ENCODE results near the gene ITGB7. TPM values are rescaled to one million over a fixed set of nuclear protein-coding genes. Genes with fewer than 3 reads are reported as not detected.
"Not testable (repeated sequence)": the region's sequence is repeated elsewhere in the genome, so short reads cannot be mapped to it uniquely, and the experiment has no call there.

The ITGB7 gene
- total and polyA plus RNA-seq, 2 donors = 1.6 to 1.7 TPM

DNA sequence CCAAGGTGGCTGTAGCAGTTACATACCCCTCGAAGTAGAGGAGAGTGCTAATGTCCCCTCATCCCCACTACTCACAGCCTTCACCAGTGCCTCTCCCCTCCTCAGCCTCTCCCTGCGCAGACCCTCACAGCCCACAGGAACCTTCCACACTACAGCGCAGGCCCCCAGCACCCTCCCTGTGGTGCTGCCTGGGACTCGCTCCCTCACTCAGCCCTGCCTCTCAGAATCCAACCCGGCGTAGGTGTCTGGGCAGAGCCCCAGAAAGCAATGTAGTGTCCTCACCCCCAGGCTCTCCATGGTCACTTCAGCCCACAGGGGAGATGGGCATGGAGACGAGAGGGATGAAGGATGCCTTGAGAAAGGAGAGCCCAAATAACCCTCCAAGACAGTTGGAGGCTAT is 37.4 kb downstream of the ITGB7 start:
- Histone ChIP-seq H3K4me1 (ENCODE audit: insufficient read depth) (no peaks in the 10 kb centered on the region), H3K36me3 (ENCODE audit: insufficient read depth) (peaks cover 2% of the 10 kb centered on the region), H3K27ac (ENCODE audit: low read depth) (no peak overlapping the region), H3K4me3 (ENCODE audit: low read depth, low read length) (no peak overlapping the region)
- 95% methylated on average over 7 of the region's 7 CpGs for WGBS
- no peak for DNase-seq (ENCODE audit: extremely low spot score)

DNA sequence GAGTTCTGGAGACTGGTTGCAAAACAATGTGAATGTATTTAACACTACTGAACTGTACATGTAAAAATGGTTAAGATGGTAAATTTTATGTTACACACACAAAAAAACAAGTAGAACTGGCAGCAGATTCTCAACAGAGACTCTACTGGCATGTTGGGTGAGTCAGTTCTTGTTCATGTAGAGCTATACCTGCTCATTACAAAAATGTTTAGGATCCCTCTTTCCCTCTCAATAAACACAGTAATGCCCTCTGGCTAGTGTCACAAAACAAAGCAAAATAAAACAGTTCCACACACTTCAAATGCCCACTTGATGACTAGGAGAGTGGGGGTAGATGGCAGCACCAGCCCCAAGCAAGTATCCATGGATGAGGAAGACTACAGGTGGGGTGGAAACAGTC is 40.2 kb downstream of the ITGB7 start:
- Histone ChIP-seq H3K36me3 (ENCODE audit: insufficient read depth) (peaks cover 2% of the 10 kb centered on the region), H3K4me1 (ENCODE audit: insufficient read depth) (no peaks in the 10 kb centered on the region)
- no peak for DNase-seq (ENCODE audit: extremely low spot score)

DNA sequence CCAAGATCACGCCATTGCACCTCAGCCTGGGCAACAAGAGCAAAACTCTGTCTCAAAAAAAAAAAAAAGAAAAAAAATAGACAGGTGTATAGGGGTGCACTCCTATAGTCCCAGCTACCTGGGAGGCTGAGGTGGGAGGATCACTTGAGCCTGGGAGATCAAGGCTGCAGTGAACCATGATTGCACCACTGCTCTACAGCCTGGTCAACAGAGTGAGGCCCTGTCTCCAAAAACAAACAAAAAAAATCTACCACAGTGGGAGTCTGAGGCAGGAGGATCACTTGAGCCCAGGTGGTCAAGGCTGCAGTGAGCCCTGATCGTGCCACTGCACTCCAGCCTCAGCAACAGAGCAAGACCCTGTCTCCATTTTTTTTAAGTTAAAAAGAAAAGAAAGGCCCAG is 44.0 kb downstream of the ITGB7 start:
- not testable (repeated sequence) for H3K36me3 ChIP-seq (ENCODE audit: insufficient read depth); H3K27ac ChIP-seq (ENCODE audit: low read depth); H3K4me3 ChIP-seq (ENCODE audit: low read depth, low read length); DNase-seq (ENCODE audit: extremely low spot score); H3K4me1 ChIP-seq (ENCODE audit: insufficient read depth)
- 92% methylated on average over 2 of the region's 2 CpGs for WGBS

More for the DNA sequence above, 40.2 kb downstream of the ITGB7 start:
- Histone ChIP-seq H3K27ac (ENCODE audit: low read depth) (no peak overlapping the region), H3K4me3 (ENCODE audit: low read depth, low read length) (no peak overlapping the region)

DNA sequence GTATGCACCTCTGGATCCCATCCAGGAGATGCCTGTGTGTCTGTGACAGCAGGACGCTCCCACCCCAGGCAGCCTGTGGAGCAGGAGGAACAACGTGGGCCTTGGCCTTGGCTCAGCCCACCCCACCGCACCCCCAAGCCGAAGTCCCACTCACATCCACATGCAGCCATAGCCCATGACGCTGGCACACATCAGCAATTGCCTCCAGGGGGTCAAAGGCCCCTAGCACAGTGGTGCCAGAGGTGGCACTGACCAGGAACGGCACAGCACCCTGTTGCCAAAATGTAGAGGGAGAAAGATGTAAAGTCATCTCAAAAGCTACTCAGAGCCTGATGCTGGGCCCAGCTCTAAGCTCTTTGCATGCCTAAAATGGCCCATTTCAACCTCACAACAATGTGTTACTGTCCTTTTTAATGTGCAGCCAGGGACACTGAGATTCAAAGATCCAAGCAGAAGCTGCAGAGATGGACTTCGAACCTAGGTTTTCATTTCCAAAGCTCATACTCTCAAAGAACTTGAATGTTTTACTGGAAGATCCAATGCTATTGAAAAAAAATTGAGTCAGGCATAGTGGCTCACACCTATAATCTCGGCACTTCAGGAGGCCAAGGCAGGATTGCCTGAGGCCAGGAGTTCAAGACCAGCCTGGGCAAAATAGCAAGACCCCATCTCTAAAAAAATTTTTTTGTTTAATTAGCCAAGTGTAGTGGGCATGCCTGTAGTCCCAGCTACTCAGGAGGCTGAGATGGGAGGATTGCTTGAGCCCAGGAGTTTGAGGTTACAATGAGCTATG is 45.7 kb downstream of the ITGB7 start:
- Histone ChIP-seq H3K4me1 (ENCODE audit: insufficient read depth) (no peaks in the 10 kb centered on the region), H3K4me3 (ENCODE audit: low read depth, low read length) (no peak overlapping the region), H3K36me3 (ENCODE audit: insufficient read depth) (no peaks in the 10 kb centered on the region), H3K27ac (ENCODE audit: low read depth) (no peak overlapping the region)
- DNase-seq (ENCODE audit: extremely low spot score) = no peak
- WGBS = 91% methylated on average over 8 of the region's 8 CpGs

DNA sequence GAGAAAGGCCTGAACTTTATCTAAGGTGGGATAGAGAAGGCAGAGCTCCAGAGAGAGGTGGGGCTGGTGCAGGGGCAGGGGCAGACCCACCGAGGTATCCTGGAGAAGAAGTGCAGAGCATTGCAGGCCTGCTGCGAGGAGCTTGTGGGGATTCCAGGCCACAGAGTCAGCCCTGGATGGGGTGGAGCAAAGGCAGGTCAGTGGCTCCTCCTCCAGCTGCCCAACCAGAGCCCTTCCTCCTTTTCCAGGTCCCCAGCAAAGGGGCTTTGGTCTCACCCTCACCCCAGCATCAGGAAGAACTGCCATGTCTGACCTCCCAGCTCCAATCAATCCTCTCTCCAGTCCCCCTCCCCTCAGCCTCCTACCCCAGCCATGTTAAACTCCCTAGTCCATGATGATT is 46.4 kb downstream of the ITGB7 start:
- WGBS = 83% methylated on average over 2 of the region's 2 CpGs
- Histone ChIP-seq H3K36me3 (ENCODE audit: insufficient read depth) (no peaks in the 10 kb centered on the region), H3K27ac (ENCODE audit: low read depth) (no peak overlapping the region), H3K4me3 (ENCODE audit: low read depth, low read length) (no peak overlapping the region), H3K4me1 (ENCODE audit: insufficient read depth) (no peaks in the 10 kb centered on the region)
- no peak for DNase-seq (ENCODE audit: extremely low spot score)

DNA sequence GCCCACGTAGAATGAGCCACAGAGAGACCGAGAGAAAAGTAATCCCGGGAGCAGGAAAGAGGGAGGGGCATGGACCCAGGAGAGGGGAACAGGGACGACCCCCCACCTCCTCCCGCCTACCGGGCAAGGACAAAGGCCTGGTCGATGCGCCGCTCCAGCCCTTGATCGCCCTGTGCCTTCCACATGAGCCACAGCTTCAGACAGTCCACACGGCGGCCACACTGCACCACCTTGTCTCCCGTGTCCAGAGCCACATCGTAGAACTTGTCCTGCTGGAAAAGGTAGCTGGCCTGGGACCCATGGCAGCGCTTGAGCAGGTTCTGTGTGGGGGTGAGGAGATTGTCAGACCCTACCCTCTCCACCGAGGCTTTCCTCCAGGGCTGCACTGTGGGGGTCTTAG is 47.1 kb downstream of the ITGB7 start:
- no peak overlapping the region for H3K27ac ChIP-seq (ENCODE audit: low read depth)
- WGBS = 85% methylated on average over 16 of the region's 16 CpGs
- no peak for DNase-seq (ENCODE audit: extremely low spot score)
- no peaks in the 10 kb centered on the region for H3K4me1 ChIP-seq (ENCODE audit: insufficient read depth)
- H3K36me3 ChIP-seq (ENCODE audit: insufficient read depth) = no peaks in the 10 kb centered on the region
- no peak overlapping the region for H3K4me3 ChIP-seq (ENCODE audit: low read depth, low read length)

DNA sequence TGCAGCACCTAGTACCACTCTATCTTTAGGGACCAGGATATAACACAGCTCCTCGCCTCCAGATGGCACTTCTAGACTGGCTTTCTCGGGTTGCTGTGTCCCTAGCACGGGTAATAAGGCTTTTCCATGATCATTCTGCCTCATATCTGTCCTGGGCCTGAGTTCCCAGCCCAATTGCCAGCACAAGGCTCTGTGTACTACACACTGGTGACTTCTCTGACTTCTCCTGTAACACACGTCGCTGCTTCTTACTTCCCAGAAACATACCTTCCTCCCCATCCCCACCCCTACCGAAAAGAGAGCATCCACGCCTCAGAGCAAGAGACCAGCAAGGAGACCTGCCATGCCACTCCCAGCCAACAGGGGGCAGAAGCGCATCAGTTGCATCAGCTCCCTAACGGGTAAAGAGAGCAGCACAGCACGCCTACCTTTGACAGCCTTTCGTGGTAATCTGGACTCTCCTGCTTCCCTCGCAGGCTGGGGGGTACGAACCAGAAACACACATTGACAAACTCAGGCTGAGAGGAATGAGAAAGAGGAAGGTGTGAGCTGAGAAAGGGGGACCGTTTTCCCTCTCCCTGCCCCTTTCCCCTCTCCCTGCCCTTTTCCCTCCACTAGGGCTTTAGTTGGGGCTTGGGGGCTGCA is 47.7 kb downstream of the ITGB7 start:
- Histone ChIP-seq H3K36me3 (ENCODE audit: insufficient read depth) (no peaks in the 10 kb centered on the region), H3K4me3 (ENCODE audit: low read depth, low read length) (no peak overlapping the region), H3K27ac (ENCODE audit: low read depth) (no peak overlapping the region), H3K4me1 (ENCODE audit: insufficient read depth) (no peaks in the 10 kb centered on the region)
- WGBS = 11% methylated on average over 14 of the region's 14 CpGs
- no peak for DNase-seq (ENCODE audit: extremely low spot score)

DNA sequence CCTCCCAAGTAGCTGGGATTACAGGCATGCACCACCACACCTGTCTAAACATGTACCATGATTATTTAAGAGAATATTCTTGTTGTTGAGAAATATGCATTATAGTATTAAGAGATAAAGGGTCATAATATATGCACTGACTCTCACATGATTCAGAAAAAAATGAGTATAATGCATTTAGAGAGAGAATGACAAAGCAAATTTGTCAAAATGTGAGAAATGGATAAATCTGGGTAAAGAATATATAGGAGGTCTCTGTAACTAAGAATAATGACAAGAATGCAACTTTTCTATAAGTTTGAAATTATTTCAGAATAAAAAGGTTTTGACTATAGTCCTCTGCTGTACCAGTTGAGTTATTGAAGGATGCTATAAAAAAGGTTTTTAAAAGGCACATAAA is 54.7 kb downstream of the ITGB7 start:
- Histone ChIP-seq H3K36me3 (ENCODE audit: insufficient read depth) (no peaks in the 10 kb centered on the region), H3K4me1 (ENCODE audit: insufficient read depth) (no peaks in the 10 kb centered on the region), H3K27ac (ENCODE audit: low read depth) (no peak overlapping the region), H3K4me3 (ENCODE audit: low read depth, low read length) (no peak overlapping the region)
- no peak for DNase-seq (ENCODE audit: extremely low spot score)

DNA sequence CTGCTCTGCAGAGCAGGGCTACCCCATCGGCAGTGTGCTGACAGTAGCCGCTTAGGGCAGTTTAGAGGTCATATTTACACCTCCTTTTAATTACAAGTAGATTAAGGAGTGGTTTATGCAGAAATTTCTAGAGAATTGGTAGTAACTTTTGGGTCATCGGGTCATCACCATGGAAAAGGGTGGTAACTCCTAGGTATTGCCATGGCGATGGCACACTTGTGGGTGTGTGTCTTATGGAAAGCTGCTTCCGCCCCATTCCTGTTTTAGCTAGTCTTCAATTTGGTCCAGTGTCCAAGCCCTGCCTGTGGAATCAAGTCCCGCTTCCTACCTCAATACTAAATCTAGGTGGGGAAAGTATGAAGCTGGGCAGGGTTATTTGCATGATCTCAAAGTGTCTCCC is 56.0 kb downstream of the ITGB7 start:
- DNase-seq (ENCODE audit: extremely low spot score) = no peak
- Histone ChIP-seq H3K27ac (ENCODE audit: low read depth) (no peak overlapping the region), H3K4me3 (ENCODE audit: low read depth, low read length) (no peak overlapping the region), H3K36me3 (ENCODE audit: insufficient read depth) (no peaks in the 10 kb centered on the region), H3K4me1 (ENCODE audit: insufficient read depth) (no peaks in the 10 kb centered on the region)
- 85% methylated on average over 6 of the region's 6 CpGs for WGBS

DNA sequence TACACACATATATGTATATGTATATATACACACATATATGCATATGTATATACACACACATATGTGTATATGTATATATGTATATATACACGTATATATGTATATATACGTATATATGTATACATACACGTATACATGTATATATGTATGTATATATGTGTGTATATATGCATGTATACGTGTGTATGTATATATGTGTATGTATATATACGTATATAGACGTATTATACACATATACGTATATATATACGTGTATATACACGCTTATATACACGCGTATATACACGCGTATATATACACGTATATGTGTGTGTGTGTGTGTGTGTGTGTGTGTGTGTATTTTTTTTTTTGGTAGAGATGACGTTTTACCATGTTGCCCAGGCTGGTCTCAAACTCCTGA is 59.4 kb downstream of the ITGB7 start:
- DNase-seq (ENCODE audit: extremely low spot score) = no peak
- H3K4me1 ChIP-seq (ENCODE audit: insufficient read depth) = no peaks in the 10 kb centered on the region
- WGBS = 92% methylated on average over 15 of the region's 15 CpGs
- H3K4me3 ChIP-seq (ENCODE audit: low read depth, low read length) = no peak overlapping the region
- no peak overlapping the region for H3K27ac ChIP-seq (ENCODE audit: low read depth)
- no peaks in the 10 kb centered on the region for H3K36me3 ChIP-seq (ENCODE audit: insufficient read depth)

DNA sequence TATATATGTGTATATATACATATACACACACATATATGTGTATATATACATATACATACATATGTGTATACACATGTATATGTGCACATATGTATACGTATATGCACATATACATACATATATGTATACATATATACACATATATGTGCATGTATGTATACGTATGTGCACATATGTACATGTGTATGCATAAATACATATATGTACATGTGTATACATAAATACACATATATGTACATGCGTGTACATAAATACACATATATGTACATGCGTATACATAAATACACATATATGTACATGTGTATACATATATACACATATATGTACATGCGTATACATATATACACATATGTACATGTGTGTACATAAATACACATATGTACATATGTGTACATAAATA is 59.9 kb downstream of the ITGB7 start:
- H3K27ac ChIP-seq (ENCODE audit: low read depth) = no peak overlapping the region
- H3K36me3 ChIP-seq (ENCODE audit: insufficient read depth) = no peaks in the 10 kb centered on the region
- H3K4me3 ChIP-seq (ENCODE audit: low read depth, low read length) = no peak overlapping the region
- 91% methylated on average over 5 of the region's 5 CpGs for WGBS
- DNase-seq (ENCODE audit: extremely low spot score) = no peak
- H3K4me1 ChIP-seq (ENCODE audit: insufficient read depth) = no peaks in the 10 kb centered on the region

DNA sequence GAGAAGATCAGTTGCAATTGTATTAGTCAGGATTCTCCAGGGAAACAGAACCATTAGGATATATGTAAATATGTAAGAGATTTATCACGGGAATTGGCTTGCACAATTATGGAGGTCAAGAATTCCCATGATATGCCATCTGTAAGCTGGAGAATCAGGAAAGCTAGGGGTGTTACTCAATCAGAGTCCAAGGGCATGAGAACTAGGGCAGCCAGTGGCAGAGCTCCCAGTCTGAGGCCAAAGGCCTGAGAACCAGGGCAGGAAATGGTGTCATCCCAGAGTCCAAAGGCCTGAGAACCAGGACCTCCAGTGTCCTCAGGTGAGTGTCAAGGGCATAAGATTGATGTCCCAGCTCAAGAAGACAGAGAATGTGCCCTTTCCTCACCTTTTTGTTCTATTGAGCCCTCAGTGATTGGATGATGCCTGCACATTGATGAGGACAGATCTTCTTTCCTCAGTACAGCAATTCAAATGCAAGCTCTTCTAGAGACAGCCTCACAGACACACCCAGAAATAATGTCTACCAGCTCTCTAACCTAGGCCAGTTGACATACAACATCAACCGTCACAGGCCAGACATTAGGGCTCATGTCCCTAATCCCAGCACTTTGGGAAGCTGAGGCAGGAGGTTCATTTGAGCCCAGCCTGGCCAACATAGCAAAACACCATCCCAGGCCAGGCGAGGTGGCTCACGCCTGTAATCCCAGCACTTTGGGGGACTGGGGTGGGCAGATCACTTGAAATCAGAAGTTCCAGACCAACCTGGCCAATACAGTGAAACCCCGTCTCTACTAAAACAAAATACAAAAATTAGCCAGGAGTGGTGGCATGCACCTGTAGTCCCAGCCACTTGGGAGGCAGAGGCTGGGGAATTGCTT is 61.4 kb downstream of the ITGB7 start:
- H3K4me3 ChIP-seq (ENCODE audit: low read depth, low read length) = no peak overlapping the region
- 90% methylated on average over 5 of the region's 5 CpGs for WGBS
- H3K27ac ChIP-seq (ENCODE audit: low read depth) = no peak overlapping the region
- H3K4me1 ChIP-seq (ENCODE audit: insufficient read depth) = no peaks in the 10 kb centered on the region
- no peak for DNase-seq (ENCODE audit: extremely low spot score)
- no peaks in the 10 kb centered on the region for H3K36me3 ChIP-seq (ENCODE audit: insufficient read depth)

DNA sequence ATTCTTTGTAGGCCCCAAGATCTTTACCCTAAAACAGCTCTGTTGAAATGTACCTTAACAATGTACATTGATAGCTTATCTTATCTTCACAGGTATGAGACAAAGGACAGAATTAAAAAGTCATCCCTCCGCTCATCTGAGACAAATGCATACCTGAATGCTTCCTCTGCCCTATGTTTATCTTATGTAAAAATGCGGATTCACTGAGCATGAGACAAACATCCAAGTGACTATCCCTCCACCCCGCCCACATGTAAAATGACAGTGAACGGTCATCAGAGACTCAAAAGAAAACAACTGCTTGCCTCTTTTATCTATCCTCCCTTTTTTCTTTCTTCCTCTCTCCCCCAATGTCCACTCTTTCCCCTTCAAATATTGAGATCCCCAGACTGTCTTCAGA is 63.7 kb downstream of the ITGB7 start:
- 66% methylated on average over 4 of the region's 4 CpGs for WGBS
- no peaks in the 10 kb centered on the region for H3K4me1 ChIP-seq (ENCODE audit: insufficient read depth)
- DNase-seq (ENCODE audit: extremely low spot score) = no peak
- no peak overlapping the region for H3K4me3 ChIP-seq (ENCODE audit: low read depth, low read length)
- H3K27ac ChIP-seq (ENCODE audit: low read depth) = no peak overlapping the region
- no peaks in the 10 kb centered on the region for H3K36me3 ChIP-seq (ENCODE audit: insufficient read depth)
